ENCODE measurements around the gene THEMIS. TPM values are rescaled to one million over a fixed set of nuclear protein-coding genes. Genes with fewer than 3 reads are reported as not detected.
"Not testable (repeated sequence)": the region's sequence is repeated elsewhere in the genome, so short reads cannot be mapped to it uniquely, and the experiment has no call there.

The THEMIS gene
- polyA plus RNA-seq, 1 donor from 2014 or later, result not detected

DNA sequence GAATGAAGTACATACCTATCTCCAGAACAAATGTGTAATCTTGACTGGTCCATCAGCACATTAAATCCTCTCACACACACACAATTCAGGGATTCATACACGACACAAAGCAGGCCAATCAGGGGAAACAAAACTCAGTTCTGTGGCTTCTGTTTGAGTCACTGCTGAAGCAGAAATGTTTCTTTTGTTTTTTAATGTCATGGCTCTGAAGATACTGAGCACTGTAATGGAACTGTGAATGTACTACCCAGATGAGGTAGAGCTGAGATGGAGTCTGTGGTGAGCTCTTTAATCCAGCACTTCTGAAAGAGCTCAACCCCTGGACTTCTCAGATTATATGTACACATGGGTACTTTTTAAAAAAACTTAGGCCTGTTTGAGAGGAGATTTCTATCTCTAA, 116.4 kb downstream of the THEMIS start:
- Histone ChIP-seq H4K20me1 (ENCODE audit: insufficient read depth) (no peaks in the 10 kb centered on the region), H3K36me3 (ENCODE audit: insufficient read depth, low read length) (no peaks in the 10 kb centered on the region), H3K27ac (ENCODE audit: low read length) (no peak overlapping the region), H2AFZ (ENCODE audit: low read depth, low read length) (no peak overlapping the region), H3K9me2 (ENCODE audit: insufficient read depth, low read length) (no peaks in the 10 kb centered on the region), H3K27me3 (ENCODE audit: insufficient read depth, low read depth, low read length) (no peaks in the 10 kb centered on the region), H3K9ac (ENCODE audit: low read length) (no peak overlapping the region), H3K4me3 (ENCODE audit: low read length) (no peak overlapping the region), H3K4me2 (ENCODE audit: low read length) (no peak overlapping the region), H3F3A (ENCODE audit: insufficient read depth, low read length, poor library complexity, severe bottlenecking) (no peaks in the 10 kb centered on the region), H3K9me3 (ENCODE audit: low read length) (no peaks in the 10 kb centered on the region), H3K79me2 (replicated peaks; ENCODE audit: insufficient read depth, low read length) (no peaks in the 10 kb centered on the region)
- TF ChIP-seq POLR2AphosphoS5 (IDR thresholded peaks at IDR 0.05) (no peak), SMC3 (conservative IDR thresholded peaks at IDR 0.05; ENCODE audit: poor library complexity) (no peak), TAF1 (IDR thresholded peaks at IDR 0.05; ENCODE audit: low read depth) (no peak), MXI1 (conservative IDR thresholded peaks at IDR 0.05; ENCODE audit: poor library complexity, severe bottlenecking) (no peak), EZH2 (IDR thresholded peaks at IDR 0.05; ENCODE audit: borderline replicate concordance, insufficient read depth, low read length, poor library complexity, severe bottlenecking) (no peak), EP300 (conservative IDR thresholded peaks at IDR 0.05; ENCODE audit: poor library complexity, severe bottlenecking) (no peak), RAD21 (conservative IDR thresholded peaks at IDR 0.05) (no peak)
- TF ChIP-seq, protein P1, sequence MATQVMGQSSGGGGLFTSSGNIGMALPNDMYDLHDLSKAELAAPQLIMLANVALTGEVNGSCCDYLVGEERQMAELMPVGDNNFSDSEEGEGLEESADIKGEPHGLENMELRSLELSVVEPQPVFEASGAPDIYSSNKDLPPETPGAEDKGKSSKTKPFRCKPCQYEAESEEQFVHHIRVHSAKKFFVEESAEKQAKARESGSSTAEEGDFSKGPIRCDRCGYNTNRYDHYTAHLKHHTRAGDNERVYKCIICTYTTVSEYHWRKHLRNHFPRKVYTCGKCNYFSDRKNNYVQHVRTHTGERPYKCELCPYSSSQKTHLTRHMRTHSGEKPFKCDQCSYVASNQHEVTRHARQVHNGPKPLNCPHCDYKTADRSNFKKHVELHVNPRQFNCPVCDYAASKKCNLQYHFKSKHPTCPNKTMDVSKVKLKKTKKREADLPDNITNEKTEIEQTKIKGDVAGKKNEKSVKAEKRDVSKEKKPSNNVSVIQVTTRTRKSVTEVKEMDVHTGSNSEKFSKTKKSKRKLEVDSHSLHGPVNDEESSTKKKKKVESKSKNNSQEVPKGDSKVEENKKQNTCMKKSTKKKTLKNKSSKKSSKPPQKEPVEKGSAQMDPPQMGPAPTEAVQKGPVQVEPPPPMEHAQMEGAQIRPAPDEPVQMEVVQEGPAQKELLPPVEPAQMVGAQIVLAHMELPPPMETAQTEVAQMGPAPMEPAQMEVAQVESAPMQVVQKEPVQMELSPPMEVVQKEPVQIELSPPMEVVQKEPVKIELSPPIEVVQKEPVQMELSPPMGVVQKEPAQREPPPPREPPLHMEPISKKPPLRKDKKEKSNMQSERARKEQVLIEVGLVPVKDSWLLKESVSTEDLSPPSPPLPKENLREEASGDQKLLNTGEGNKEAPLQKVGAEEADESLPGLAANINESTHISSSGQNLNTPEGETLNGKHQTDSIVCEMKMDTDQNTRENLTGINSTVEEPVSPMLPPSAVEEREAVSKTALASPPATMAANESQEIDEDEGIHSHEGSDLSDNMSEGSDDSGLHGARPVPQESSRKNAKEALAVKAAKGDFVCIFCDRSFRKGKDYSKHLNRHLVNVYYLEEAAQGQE (IDR thresholded peaks at IDR 0.05; ENCODE audit: borderline replicate concordance), result no peak
- TF ChIP-seq, protein P2, sequence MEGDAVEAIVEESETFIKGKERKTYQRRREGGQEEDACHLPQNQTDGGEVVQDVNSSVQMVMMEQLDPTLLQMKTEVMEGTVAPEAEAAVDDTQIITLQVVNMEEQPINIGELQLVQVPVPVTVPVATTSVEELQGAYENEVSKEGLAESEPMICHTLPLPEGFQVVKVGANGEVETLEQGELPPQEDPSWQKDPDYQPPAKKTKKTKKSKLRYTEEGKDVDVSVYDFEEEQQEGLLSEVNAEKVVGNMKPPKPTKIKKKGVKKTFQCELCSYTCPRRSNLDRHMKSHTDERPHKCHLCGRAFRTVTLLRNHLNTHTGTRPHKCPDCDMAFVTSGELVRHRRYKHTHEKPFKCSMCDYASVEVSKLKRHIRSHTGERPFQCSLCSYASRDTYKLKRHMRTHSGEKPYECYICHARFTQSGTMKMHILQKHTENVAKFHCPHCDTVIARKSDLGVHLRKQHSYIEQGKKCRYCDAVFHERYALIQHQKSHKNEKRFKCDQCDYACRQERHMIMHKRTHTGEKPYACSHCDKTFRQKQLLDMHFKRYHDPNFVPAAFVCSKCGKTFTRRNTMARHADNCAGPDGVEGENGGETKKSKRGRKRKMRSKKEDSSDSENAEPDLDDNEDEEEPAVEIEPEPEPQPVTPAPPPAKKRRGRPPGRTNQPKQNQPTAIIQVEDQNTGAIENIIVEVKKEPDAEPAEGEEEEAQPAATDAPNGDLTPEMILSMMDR (IDR thresholded peaks at IDR 0.05; ENCODE audit: poor library complexity, severe bottlenecking), result no peak

DNA sequence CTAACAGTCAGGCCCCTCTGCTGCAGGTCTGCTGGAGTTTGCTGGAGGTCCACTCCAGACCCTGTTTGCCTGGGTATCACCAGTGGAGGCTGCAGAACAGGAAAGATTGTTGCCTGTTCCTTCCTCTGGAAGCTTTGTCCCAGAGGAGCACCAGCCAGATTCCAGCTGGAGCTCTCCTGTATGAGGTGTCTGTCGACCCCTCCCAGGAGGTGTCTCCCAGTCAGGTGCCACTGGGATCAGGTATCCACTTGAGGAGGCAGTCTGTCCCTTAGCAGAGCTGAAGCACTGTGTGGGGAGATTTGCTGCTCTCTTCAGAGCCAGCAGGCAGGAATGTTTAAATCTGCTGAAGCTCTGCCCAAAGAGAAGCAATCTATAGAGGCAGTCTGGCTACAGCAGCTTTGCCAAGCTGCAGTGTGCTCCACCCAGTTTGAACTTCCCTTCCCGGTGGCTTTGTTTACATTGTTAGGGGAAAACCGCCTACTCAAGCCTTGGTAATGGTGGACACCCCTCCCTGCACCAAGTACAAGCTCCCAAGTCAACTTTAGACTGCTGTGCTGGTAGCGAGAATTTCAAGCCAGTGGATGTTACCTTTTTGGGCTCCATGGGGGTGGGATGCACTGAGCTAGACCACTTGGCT, 119.1 kb downstream of the THEMIS start:
- not testable (repeated sequence) for H3K9me3 ChIP-seq (ENCODE audit: low read length); H3K4me2 ChIP-seq (ENCODE audit: low read length); H3F3A ChIP-seq (ENCODE audit: insufficient read depth, low read length, poor library complexity, severe bottlenecking); H4K20me1 ChIP-seq (ENCODE audit: insufficient read depth); H3K36me3 ChIP-seq (ENCODE audit: insufficient read depth, low read length); H3K27ac ChIP-seq (ENCODE audit: low read length); H3K4me3 ChIP-seq (ENCODE audit: low read length); H3K79me2 ChIP-seq (replicated peaks; ENCODE audit: insufficient read depth, low read length); H3K9ac ChIP-seq (ENCODE audit: low read length); H2AFZ ChIP-seq (ENCODE audit: low read depth, low read length); H3K27me3 ChIP-seq (ENCODE audit: insufficient read depth, low read depth, low read length); H3K9me2 ChIP-seq (ENCODE audit: insufficient read depth, low read length)

DNA sequence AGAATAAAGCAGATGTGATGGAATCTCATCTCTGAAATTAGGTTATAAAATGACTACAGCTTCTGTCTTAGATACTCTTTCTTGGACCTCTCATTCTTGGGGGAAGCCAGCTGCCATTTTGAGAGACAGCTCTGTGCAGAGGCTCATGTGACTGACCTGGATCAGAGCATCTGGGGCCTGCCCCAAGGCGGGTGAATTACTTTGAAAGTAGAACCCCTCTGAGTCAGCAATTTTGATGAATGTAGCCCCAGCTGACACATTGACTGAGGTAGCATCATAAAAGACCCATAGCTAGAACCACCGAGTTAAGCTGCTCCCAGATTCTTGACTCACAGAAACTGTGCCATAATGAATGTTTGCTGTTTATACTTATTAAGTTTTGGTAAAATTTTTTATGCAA, 124.5 kb downstream of the THEMIS start:
- Histone ChIP-seq H4K20me1 (ENCODE audit: insufficient read depth) (no peaks in the 10 kb centered on the region), H3K27ac (ENCODE audit: low read length) (no peak overlapping the region), H3F3A (ENCODE audit: insufficient read depth, low read length, poor library complexity, severe bottlenecking) (no peaks in the 10 kb centered on the region), H3K9me3 (ENCODE audit: low read length) (no peaks in the 10 kb centered on the region), H3K4me3 (ENCODE audit: low read length) (no peak overlapping the region), H2AFZ (ENCODE audit: low read depth, low read length) (no peak overlapping the region), H3K4me2 (ENCODE audit: low read length) (no peak overlapping the region), H3K9me2 (ENCODE audit: insufficient read depth, low read length) (no peaks in the 10 kb centered on the region), H3K9ac (ENCODE audit: low read length) (no peak overlapping the region), H3K27me3 (ENCODE audit: insufficient read depth, low read depth, low read length) (no peaks in the 10 kb centered on the region), H3K79me2 (replicated peaks; ENCODE audit: insufficient read depth, low read length) (no peaks in the 10 kb centered on the region), H3K36me3 (ENCODE audit: insufficient read depth, low read length) (no peaks in the 10 kb centered on the region)
- TF ChIP-seq RAD21 (conservative IDR thresholded peaks at IDR 0.05) (no peak), EP300 (conservative IDR thresholded peaks at IDR 0.05; ENCODE audit: poor library complexity, severe bottlenecking) (no peak), SMC3 (conservative IDR thresholded peaks at IDR 0.05; ENCODE audit: poor library complexity) (no peak), MXI1 (conservative IDR thresholded peaks at IDR 0.05; ENCODE audit: poor library complexity, severe bottlenecking) (no peak), EZH2 (IDR thresholded peaks at IDR 0.05; ENCODE audit: borderline replicate concordance, insufficient read depth, low read length, poor library complexity, severe bottlenecking) (no peak), POLR2AphosphoS5 (IDR thresholded peaks at IDR 0.05) (no peak), TAF1 (IDR thresholded peaks at IDR 0.05; ENCODE audit: low read depth) (no peak)
- TF ChIP-seq, protein P2 (IDR thresholded peaks at IDR 0.05; ENCODE audit: poor library complexity, severe bottlenecking), result no peak
- TF ChIP-seq, protein P1 (IDR thresholded peaks at IDR 0.05; ENCODE audit: borderline replicate concordance), result no peak

All from neural cell (in vitro differentiated cells).